HS-27A (cell line): Measurements from ENCODE around the gene WDR91.
A peak's percentile ranks its signal among the peaks of the same experiment; 100 is the strongest.
"Not testable (repeated sequence)": the region's sequence is repeated elsewhere in the genome, so short reads cannot be mapped to it uniquely, and the experiment has no call there.

ENCODE experiments used
- DNase-seq: peaks from one replicate; pipeline ENCODE4 v3.0.0-alpha.2; 2012; ENCODE audit warnings: low read depth, missing footprints

WDR91 gene

DNA sequence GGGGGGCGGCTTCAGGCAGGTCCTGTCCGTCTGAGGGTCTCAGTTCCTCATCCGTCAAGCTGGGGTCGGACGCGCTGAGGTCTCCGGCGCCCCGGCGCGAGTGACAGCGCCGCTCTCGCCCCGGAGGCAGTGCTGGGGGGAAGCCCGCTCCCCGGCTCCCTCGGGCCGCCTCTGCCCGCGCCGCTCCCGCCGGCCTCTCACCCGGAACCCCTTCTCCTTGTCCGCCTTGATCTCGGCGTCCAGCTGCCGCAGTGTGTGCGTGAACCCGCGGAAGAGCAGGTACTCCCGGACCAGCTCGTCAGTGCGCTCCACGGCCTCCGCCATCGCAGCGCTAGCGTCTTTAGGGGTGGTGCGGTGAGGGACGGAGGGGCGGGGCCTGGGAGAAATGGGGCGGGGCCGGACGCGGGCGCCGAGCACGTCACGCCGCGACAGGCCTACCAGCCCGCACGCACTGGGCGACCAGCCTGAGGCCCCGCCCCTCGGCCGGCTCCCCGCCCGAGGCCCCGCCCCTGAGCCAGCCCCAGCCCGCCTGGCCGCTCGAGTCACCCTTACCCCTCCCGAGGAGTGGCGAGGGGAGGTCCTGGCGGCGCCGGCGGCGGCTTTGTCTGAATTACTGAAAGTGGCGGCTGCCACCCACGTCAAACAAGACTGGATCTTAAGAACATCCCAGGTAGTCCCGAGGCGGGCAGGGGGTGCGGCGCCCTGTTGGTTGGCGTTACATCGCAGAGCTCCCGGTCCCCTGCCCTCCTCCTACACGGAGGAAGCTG, at the start of gene WDR91:
WDR91 (minus strand) TSS at position 348 of the 767 bp plus-strand sequence; CDS start at position 324, 24 bp downstream.
- peak; percentile 31 for DNase-seq

DNA sequence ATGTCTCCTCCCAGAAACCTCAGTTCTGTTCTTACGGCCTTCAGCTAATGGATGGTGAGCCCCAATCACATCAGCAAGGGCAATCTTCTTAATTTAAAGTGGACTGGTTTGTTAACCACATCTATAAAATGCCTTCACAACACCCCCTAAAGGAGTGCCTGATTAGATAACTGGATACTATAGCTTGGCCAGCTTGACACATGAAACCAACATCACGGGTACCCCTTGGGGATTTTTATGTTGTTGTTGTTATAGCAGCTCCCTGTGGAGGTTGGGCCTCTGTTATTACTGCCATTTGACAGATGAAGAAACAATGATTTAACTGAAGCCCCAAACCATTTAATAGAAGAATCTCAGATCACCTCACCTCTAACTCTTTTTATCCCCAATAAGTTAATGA, 49.1 kb upstream of the WDR91 start:
- no peak for DNase-seq

DNA sequence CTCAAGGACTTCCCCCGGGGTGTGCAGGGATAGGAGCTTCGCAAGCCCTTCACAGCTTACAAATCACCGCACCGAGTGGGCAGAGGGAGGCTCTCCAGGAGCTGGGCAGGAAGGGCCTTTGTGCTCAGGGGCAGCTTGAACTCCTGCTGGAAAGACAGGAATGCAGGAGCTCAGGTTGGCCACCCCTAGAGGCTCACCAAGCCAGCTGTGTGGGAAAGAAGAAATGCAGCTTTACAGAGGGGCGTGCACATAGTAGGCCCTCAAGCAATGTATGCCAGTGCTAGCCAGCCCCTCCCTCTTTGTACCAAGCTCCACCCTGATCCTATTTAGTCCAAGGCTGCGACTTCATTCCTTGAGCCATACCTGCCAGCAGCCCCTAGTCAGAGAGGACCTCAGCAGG, 48.4 kb upstream of the WDR91 start:
- no peak for DNase-seq

DNA sequence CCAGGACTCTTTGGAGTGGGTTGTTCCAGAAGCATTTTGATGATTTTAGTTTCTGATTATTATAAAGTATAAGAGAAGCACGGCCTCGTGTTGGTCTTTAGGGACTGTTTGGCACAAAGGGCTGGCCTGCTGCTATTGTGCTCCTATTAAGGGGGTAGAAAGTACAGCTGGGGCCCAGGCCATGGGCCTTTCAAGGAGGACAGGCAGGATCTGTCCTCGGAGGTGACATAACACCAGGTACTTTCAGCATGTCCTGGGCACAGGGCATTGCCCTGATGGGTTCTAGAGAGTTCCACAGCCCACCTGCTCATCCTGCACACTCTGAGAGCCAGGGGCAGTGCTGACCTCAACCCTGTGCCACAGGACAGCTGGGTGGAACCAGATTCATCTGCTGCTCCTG, 47.3 kb upstream of the WDR91 start:
- DNase-seq = no peak

DNA sequence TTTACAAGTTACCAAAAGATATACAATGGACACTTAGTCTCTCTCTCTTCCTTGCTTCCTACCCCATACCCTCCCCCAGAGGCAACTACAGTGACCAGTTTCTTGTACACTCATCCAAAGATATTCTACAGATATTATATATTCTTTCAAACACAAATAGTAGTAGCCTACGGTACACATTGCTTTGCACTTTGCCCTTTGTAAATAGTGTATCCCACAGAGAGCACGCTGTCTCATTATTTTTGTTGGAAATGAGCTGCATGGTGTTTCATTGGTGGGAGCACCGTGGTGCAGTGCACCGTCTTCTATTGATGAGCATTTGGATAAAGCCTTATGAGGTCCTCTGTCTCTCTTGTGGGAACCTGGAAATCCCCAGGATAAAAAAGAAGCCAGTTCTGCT, 46.5 kb upstream of the WDR91 start:
- no peak for DNase-seq

DNA sequence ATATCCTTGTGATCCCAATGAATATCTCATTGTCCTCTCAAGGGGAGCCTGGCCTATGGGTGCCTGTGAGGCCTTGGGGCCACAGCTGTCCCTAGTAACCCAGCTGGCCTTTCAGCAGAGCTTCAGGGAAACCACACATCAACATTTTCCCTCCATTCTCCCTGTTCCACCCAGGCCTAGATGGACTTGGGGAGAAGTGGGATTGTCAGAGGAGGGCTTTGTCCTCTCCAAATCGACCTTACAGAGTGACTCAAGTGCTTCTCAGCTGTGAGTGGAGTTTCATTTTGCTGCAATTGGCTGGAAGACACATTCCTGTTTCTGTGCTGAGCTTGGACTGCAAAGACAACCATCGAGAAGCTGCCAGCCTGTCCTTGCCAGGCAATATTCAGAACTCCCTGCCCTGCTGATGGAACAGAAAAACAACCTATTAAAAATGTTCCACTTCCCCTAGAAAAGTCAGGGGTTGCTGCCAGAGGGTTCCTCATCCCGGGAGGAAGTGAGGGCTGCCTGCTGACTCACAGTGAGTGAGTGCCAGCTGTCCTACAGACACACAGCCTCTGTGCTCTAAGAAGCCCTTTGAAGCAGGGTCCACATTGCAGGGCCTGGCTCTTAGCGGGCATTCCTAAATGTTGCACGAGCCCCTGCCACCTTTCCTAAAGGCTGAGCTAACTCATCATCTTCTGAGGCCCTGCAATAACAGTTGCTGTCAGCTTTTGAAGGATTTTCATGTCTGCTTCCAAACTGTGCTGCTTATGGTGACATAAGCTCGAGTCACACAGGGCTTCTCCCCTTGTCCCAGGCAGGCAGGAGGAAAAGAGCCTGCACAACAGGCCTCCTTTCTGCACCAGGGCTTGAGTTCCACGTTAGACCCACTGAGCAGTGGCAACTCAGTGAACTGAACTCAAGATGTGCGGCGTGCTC, 42.8 kb upstream of the WDR91 start:
- peak; percentile 29 for DNase-seq

DNA sequence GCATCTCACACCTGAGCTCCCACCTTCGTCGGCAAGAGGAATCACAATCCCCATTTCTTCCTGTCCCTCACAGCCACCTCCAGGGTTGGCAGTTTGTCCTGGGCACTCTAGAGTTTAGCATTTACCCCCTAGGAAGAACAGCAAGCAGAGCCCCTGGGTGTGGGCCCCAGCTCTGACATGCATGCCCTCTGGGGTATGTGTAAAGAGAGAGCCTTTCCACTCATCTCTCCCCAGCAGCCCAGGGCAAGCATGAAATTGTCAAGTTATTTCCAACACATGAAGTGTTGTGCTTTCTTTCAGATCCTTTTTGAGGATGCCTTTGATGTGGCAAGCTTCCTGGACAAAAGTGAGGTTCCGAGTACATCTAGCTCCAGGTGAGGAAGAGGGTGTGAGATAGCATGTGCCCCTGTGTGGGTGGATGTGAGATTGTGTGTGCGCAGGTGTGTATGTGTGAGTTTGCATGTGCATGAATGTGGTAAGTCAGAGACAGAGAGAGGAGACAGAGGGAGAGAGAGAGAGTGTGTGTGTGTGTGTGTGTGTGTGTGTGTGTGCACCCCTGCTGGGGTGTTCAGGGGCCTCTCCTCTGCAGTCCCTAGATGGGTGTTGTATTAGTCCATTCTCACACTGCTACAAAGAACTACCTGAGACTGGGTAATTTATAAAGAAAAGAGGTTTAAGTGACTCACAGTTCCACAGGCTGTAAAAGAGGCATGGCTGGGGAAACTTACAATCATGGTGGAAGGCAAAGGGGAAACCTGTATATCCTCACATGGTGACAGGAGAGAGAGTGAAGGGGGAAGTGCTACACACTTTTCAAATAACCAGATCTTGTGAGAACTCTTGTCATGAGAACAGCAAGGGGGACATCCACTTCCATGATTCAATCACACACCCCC, 40.4 kb upstream of the WDR91 start:
- DNase-seq = no peak

DNA sequence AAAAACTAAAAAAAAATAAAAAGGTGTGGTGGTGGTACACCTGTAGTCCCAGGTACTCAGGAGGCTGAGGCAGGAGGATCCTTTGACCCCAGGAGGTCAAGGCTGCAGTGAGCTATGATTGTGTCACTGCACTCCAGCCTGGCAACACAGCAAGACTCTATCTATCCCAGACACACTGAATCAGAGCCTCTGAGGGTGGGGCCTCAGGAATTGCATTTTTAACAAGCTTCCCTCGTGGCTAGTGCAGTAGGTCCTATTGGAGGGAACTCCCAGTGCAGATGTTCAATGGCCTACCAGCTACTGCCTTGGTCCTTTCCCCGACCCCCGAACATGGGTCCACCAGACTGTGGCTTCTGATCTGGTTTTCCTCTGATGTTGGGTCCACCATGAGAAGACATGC, 37.2 kb upstream of the WDR91 start:
- DNase-seq = no peak

DNA sequence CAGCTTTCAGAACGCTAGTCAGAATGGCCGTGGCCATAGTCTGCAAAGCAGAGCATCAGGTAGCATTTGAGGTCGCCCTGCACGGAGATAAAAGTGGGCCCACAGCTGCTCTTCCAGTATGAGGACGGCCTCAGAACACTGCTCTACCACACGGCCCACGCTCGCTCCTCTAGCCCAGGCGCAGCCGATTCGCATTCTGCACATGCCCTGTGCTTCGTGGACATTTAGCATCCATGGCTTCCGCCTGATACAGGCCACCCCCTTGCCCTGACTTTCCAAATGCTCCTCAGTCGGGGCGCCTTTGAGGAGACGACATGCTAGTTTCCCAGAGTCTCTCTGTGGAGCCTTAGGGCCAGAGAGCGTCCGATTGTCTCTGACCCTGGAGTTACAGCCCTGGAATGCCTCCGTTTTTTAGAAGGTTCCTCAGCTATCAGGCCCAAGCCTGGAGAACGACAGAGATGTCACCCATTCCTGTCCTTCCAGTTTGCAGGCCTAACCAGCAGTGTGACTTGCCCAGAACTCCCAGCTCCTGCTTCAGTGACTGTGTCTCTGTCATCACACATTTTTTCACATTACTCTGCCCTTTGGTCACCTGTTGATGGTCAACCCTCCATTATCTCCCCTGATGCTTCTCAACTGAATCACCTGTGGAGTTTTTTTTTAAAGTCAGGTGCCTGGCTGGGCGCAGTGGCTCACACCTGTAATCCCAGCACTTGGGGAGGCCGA, 36.6 kb upstream of the WDR91 start:
- no peak for DNase-seq

DNA sequence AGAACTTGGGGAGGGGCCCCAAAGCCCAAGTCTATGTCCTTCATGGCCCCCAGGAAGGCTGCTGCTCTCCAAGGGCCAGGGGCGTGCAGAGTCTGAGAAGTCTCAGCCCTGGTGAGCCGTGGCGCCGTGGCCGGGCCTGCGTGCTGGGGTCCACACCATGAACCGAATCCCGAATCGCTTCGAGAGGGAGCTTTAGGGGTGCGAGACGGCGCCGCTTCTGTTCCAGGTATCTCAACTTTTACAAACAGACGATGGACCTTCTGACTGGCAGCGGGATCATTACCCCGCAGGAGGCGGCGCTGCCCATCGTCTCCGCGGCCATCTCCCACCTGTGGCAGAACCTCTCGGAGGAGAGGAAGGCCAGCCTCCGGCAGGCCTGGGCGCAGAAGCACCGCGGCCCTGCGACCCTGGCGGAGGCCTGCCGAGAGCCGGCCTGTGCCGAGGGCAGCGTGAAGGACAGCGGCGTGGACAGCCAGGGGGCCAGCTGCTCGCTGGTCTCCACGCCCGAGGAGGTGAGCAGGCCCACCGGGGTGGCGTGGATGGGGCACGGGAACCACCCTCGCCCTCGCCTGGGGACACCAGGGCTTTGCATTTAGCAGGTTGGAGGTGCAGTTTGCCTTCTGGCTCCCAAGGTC, 35.0 kb upstream of the WDR91 start:
- DNase-seq = no peak

DNA sequence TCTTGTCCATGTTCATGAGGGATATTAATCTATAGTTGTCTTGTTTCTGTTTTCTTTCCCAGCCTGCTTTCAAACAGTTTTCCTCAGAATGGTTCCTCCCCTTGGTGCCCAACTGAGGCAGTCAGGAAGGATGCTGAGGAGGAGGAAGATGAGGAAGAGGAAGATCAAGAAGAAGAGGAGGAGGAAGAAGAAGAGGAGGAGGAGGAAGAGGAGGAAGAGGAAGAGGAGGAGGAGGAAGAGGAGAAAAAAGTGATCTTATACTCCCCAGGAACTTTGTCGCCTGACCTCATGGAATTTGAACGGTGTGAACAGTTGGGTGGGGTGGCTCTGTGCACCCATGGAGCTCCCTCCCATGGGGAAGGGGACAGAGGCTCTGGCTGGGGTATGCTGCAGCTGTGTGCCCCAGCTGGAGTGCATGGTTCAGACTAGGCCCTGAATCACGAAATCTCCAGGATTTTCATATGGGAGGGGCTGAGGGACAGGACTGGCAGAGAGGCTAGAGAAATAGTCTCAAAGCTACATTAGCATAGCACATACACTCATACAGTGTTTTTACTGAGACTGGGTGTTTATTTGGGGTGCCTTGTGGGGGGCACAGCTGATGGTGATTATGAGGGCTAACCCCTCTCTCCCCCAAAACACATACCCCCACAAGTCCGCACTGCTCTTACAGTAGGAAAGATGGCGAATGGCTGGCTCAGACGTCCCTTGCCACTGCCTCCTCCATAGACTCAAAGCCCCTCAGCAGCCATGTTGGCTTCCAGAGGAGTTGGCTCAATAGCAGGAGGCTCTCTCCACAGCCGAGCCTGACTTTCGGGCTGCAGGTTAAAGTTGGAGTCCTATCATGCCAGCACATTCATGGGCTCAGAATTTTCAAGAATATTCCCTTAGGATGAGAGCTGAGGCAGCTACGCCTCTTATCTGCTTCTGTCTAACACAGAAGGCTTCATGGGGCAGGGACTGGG, 34.2 kb upstream of the WDR91 start:
- no peak for DNase-seq

DNA sequence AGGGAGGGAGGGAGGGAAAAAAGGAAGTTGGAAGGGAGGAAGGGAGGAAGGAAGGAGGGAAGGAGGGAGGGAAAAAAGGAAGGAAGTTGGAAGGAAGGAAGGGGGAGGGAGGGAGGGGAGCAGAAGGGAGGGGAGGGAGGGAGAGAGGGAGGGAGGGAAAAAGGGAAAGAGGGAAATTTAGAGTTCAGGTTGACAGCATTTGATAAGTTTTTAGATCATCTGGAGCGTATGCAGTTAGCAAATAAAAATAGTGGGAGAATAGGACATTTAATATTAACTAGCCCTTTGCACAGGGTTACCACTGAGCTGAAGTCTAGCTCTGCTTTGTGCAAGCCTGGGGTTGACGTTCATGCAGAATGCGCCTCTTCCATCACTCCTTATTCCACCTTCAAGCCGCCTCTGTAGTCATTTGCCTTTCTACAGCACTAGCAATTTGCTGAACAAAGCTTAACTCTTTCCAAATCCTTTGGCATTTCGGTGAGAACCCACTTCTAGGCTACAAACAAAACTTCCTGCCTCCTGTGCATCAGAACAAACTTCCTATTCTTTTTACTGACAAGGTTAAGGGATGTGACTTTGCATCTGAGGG, 30.9 kb upstream of the WDR91 start:
- DNase-seq = no peak

DNA sequence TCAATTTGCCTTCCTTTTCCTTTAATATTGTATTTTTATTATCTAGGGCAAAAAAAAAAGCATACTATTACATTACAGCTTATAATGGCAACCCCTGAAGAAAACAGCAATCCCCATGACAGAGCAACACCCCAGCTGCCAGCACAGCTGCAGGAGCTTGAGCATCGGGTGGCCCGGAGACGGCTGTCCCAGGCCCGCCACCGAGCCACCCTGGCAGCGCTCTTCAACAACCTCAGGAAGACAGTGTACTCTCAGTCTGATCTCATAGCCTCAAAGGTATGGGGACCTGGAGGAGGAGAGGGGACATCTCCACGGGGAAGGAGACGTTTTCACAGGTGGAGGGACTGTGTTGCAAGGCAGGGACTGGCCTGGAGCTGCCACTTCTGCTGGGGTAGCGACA, 29.1 kb upstream of the WDR91 start:
- DNase-seq = no peak

DNA sequence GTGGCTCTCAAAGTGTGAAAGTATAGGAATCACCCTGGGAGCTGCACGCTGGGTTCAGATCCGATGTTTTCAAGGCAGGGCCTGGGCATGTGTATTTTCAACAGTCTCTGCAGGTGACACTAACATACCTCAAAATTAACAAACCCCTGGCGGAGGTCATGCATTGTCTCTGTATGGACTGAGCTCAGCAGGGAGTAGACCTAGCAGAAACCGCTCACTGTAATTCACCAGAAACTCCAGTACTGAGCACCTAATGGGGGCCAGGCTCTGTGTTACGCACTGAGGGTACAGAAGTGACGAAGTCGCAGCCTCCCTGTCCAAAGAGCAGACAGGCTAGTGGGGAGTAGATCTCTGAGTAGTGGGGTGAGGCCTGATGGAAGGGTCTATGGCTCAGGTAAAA, 27.9 kb upstream of the WDR91 start:
- DNase-seq = no peak

DNA sequence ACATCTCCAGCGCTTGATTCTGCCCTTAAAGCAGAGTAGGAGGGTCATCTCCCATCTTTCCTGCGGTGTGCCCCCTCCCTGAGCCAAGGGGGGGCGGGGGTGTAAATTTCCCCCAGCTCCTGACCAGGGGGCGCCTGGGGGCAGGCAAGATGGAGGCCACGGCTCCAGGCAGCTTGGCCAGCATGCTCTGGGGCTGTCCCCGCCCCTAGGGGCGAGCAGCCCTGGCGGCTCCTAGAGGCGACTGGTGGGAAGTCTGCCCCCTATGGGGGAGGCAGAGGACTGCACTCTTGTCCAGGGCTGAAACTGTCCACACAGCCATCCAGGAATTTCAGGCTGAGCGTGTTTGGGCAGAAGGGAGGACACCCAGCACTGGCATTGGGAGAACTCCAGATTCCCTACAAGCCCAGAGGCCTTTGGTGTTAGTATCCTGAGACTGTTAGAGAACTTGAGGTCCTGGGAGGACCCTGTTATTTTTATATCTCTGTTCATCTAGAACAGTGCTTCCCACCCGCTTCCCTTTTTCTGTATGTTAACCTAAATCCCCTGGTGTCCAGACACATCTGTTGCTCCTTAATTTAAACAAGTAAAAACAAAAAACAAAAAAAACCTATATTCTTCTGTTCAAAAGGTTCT, 26.9 kb upstream of the WDR91 start:
- DNase-seq = no peak

DNA sequence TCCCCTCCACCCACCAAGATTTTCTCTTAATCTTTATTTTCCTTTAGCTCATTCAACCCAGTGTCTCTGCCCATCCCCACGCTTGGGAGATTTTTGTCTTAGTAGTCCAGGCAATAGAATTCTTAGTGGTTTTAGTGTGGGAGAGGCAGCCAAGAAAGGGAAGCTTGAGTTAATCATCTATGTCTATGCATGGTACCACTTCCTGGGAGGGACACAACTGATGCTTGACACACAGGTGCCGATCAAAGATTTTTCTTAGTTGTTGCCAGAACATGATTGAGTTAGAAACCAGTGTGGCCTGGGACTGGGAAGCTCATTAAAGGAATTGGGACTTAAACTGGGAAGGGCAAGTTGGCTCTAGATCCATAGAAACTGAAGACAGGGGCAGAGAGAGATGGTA, 25.4 kb upstream of the WDR91 start:
- no peak for DNase-seq

DNA sequence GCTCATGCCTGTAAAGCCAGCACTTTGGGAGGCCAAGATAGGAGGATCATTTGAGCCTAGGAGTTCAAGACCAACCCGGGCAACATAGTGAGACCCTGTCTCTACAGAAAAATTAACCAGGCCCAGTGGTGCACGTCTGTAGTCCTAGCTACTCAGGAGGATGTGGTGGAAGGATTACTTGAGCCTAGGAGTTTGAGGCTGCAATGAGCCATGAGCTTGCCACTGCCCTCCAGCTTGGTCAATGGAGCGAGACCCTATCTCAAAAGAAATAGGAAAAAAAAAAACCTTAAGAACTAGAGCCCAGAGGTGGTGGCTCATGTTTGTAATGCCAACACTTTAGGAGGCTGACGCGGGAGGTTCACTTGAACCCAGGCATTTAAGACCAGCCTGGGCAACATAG, 24.5 kb upstream of the WDR91 start:
- DNase-seq = no peak

DNA sequence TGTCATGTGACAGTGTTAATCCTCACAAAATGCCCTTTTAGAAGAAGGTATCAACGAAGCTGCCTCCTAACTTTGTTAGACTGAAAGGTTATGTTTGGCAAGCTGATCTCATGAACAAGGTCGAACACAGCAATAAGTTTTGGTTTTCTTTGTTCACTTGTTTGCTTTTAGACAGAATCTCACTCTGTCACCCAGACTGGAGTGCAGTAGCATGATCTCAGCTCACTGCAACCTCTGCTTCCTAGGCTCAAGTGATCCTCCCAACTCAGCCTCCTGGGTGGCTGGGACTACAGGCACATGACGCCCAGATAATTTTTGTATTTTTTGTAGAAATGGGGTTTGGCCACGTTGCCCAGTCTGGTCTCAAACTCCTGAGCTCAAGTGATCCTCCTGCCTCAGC, 23.4 kb upstream of the WDR91 start:
- DNase-seq = no peak

DNA sequence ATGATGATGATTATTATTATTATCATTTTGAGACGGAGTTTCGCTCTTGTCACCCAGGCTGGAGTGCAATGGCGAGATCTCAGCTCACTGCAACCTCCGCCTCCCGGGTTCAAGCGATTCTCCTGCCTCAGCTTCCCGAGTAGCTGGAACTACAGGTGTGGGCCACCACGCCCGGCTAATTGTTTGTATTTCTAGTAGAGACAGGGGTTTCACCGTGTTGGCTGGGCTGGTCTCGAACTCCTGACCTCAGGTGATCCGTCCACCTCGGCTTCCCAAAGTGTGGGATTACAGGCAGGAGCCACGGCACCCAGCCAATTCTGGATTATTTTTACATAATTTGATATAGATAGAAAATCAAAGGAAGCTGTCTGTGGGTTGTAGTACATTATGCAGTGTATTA, 22.8 kb upstream of the WDR91 start:
- not testable (repeated sequence) for DNase-seq
